PC-3 (cell line): ENCODE results near the gene ISL2. TPM values are rescaled to one million over a fixed set of nuclear protein-coding genes. Genes with fewer than 3 reads are reported as not detected.

Experiments
- ATAC-seq: fragments of 200-7000 bp; cut with Tn5 transposase; 2 replicates; pipeline ENCODE4 v1.9.1; 2020; ENCODE audit warnings: mild to moderate bottlenecking, moderate library complexity
- BruUV-seq: library from RNA; stranded (reverse); fragments of 400-500 nt; replicated peaks from 2 replicates; lab custom pipeline; 2021; lab: Mats Ljungman, UMichigan
- CTCF ChIA-PET: fragments of 300-600 bp; sonication (Branson Sonifier 250); formaldehyde crosslinking; loops from one replicate; lab custom pipeline; 2022; ENCODE audit warnings: antibody characterized with exemption; lab: Charles Lee
- POLR2A ChIA-PET: fragments of 300-600 bp; sonication (Branson Sonifier 250); formaldehyde crosslinking; loops from one replicate; lab custom pipeline; 2022; ENCODE audit warnings: antibody characterized with exemption; ENCODE audit not compliant: unreplicated experiment; lab: Charles Lee
- DNase-seq: peaks from one replicate; pipeline ENCODE4 v3.0.0-alpha.2; 2015
- H2AFZ ChIP-seq: fragments of 300-600 bp; sonication (generic); 2 replicates; pipeline ENCODE4 v1.6.0; 2016; ENCODE audit warnings: antibody characterized with exemption, low read length
- H3F3A ChIP-seq: fragments of 300-600 bp; sonication (generic); one replicate; pipeline ENCODE4 v1.6.0; 2017; ENCODE audit warnings: antibody characterized with exemption, low read length, control low read depth, mild to moderate bottlenecking; ENCODE audit not compliant: unreplicated experiment
- H3K27ac ChIP-seq: fragments of 300-600 bp; sonication (generic); 2 replicates; pipeline ENCODE4 v1.5.1; 2016; ENCODE audit warnings: mild to moderate bottlenecking, low read length
- H3K27me3 ChIP-seq: fragments of 300-600 bp; sonication (generic); 2 replicates; pipeline ENCODE4 v1.6.1; 2016; ENCODE audit warnings: low read length, mixed read lengths
- H3K36me3 ChIP-seq: fragments of 300-600 bp; sonication (generic); 2 replicates; pipeline ENCODE4 v1.6.1; 2016; ENCODE audit warnings: low read depth, mixed run types, low read length, mixed read lengths
- H3K4me1 ChIP-seq: fragments of 300-600 bp; sonication (generic); 2 replicates; pipeline ENCODE4 v1.5.1; 2016; ENCODE audit warnings: low read length; ENCODE audit not compliant: insufficient read depth
- H3K4me2 ChIP-seq: fragments of 300-600 bp; sonication (generic); 2 replicates; pipeline ENCODE4 v1.6.0; 2016; ENCODE audit warnings: low read length
- H3K4me3 ChIP-seq: fragments of 300-600 bp; sonication (generic); 2 replicates; pipeline ENCODE4 v1.5.1; 2016; ENCODE audit warnings: mild to moderate bottlenecking, low read length, mixed read lengths
- H3K79me2 ChIP-seq: fragments of 300-600 bp; sonication (generic); 2 replicates; pipeline ENCODE4 v1.6.1; 2017; ENCODE audit warnings: low read length, mixed read lengths
- H3K9ac ChIP-seq: fragments of 300-600 bp; sonication (generic); 2 replicates; pipeline ENCODE4 v1.6.0; 2016; ENCODE audit warnings: mild to moderate bottlenecking, low read length
- H3K9me2 ChIP-seq: fragments of 300-600 bp; sonication (generic); replicated peaks from 2 replicates; pipeline ENCODE4 v1.6.1; 2016; ENCODE audit warnings: mixed run types, low read length, mixed read lengths
- H3K9me3 ChIP-seq: fragments of 300-600 bp; sonication (generic); 2 replicates; pipeline ENCODE4 v1.6.1; 2016; ENCODE audit warnings: low read length, mixed read lengths
- H4K20me1 ChIP-seq: fragments of 300-600 bp; sonication (generic); 2 replicates; pipeline ENCODE4 v1.6.1; 2016; ENCODE audit warnings: low read length, mixed read lengths
- CTCF ChIP-seq: fragments of 300-600 bp; sonication (generic); conservative IDR thresholded peaks from 2 replicates; pipeline ENCODE4 v1.5.1; 2017; ENCODE audit warnings: antibody characterized with exemption, low read depth, mild to moderate bottlenecking, low read length
- EZH2 ChIP-seq: fragments of 300-600 bp; sonication (generic); IDR thresholded peaks from one replicate; pipeline ENCODE4 v1.6.1; 2017; ENCODE audit warnings: antibody characterized with exemption, mild to moderate bottlenecking, low read length; ENCODE audit not compliant: unreplicated experiment
- EZH2phosphoT487 ChIP-seq: fragments of 300-600 bp; sonication (generic); IDR thresholded peaks from 2 replicates; pipeline ENCODE4 v1.6.1; 2018; ENCODE audit warnings: mild to moderate bottlenecking, antibody characterized with exemption, low read length, borderline replicate concordance
- intact Hi-C: fragments of 100-400 bp; cut with micrococcal nuclease; formaldehyde crosslinking; loops from 2 replicates; pipeline ENCODE4 v1.9.0; 2023
- total RNA-seq: library from RNA; depleted of rRNA; stranded (reverse); fragments of >200 nt; gene quantifications from 2 replicates; pipeline ENCODE4 v1.2.3, GENCODE V29; 2014

The ISL2 gene
- total RNA-seq, 1 experiment from 2014 or later, result 3.6 TPM

GRCh38 chr15:76321602-76322001 lies 15.0 kb upstream of the ISL2 start:
- Histone ChIP-seq H2AFZ (no peak overlapping the region), H3K9me3 (no peaks in the 10 kb centered on the region), H3K79me2 (no peaks in the 10 kb centered on the region), H3K27me3 (no peaks in the 10 kb centered on the region), H3K9me2 (no peaks in the 10 kb centered on the region), H3K4me2 (no peak overlapping the region), H3K4me3 (no peak overlapping the region), H3K9ac (no peak overlapping the region), H3K36me3 (no peaks in the 10 kb centered on the region), H3K27ac (no peak overlapping the region), H3F3A (no peaks in the 10 kb centered on the region), H4K20me1 (no peaks in the 10 kb centered on the region), H3K4me1 (peaks cover 7% of the 10 kb centered on the region; the same call in 1 of the 2 replicates)
- BruUV-seq, result no TSS peak
- TF ChIP-seq EZH2phosphoT487 (no peak), EZH2 (no peak), CTCF (no peak)
- CTCF ChIA-PET, result no interaction called here
- no peak for ATAC-seq
- no peak for DNase-seq
- POLR2A ChIA-PET, result no interaction called here
- intact Hi-C loops, result no loop called here

GRCh38 chr15:76324066-76324465 lies 12.5 kb upstream of the ISL2 start:
- no TSS peak for BruUV-seq
- POLR2A ChIA-PET, result interaction anchor here (0.7 kb wide), 1 partner anchor 14 kb away, joined by 4 read pairs; no protein-coding TSS in a partner anchor
- CTCF ChIA-PET, result no interaction called here
- intact Hi-C loops, result no loop called here
- Histone ChIP-seq H3K4me2 (no peak overlapping the region), H3K27ac (no peak overlapping the region), H3K4me1 (peaks cover 21% of the 10 kb centered on the region), H3K9me2 (no peaks in the 10 kb centered on the region), H3K9ac (no peak overlapping the region), H3K4me3 (no peak overlapping the region), H4K20me1 (no peaks in the 10 kb centered on the region), H3K36me3 (no peaks in the 10 kb centered on the region), H2AFZ (no peak overlapping the region), H3K79me2 (no peaks in the 10 kb centered on the region), H3K9me3 (no peaks in the 10 kb centered on the region), H3K27me3 (no peaks in the 10 kb centered on the region), H3F3A (no peaks in the 10 kb centered on the region)
- no peak for TF ChIP-seq EZH2
- TF ChIP-seq EZH2phosphoT487, result no peak
- TF ChIP-seq CTCF, result no peak
- ATAC-seq, result no peak; the same call in 1 of the 2 replicates
- DNase-seq, result no peak

- Histone ChIP-seq H3K27me3 (no peaks in the 10 kb centered on the region), H3K9ac (no peak overlapping the region), H3K4me2 (no peak overlapping the region), H3K9me3 (no peaks in the 10 kb centered on the region), H3K9me2 (no peaks in the 10 kb centered on the region), H3K4me1 (peaks cover 18% of the 10 kb centered on the region), H3K4me3 (no peak overlapping the region), H3K27ac (no peak overlapping the region), H3K79me2 (no peaks in the 10 kb centered on the region), H4K20me1 (no peaks in the 10 kb centered on the region), H3F3A (no peaks in the 10 kb centered on the region), H2AFZ (no peak overlapping the region), H3K36me3 (no peaks in the 10 kb centered on the region)
- intact Hi-C loops, result no loop called here
- BruUV-seq, result no TSS peak
- ATAC-seq (no peak), DNase-seq (no peak)
- TF ChIP-seq EZH2, result no peak
- no peak for TF ChIP-seq EZH2phosphoT487
- no peak for TF ChIP-seq CTCF
- POLR2A ChIA-PET, result no interaction called here
- CTCF ChIA-PET, result no interaction called here
Measured at GRCh38 chr15:76325704-76326103, 10.9 kb upstream of the ISL2 start.
